Suppressor macrophage (primary cell): ENCODE data around the gene MACROH2A1.
A peak's percentile ranks its signal among the peaks of the same experiment; 100 is the strongest.

Source experiments
- DNase-seq, 4 experiments: peaks; one replicate each; pipeline ENCODE4 v3.0.0-alpha.2; 2020 to 2022

The MACROH2A1 gene

GRCh38 chr5:135435467-135436330, 36.7 kb upstream of the MACROH2A1 start:
- DNase-seq = no peak

- DNase-seq = no peak
These were observed 35.8 kb upstream of the MACROH2A1 start for GRCh38 chr5:135434591-135435466.

GRCh38 chr5:135433681-135434426, 34.8 kb upstream of the MACROH2A1 start:
- DNase-seq = peak; percentile 78 to 91 (median 86)

GRCh38 chr5:135432113-135432512, 33.1 kb upstream of the MACROH2A1 start:
- DNase-seq = no peak

GRCh38 chr5:135430135-135430437, 31.1 kb upstream of the MACROH2A1 start:
- DNase-seq = no peak

GRCh38 chr5:135429301-135430134, 30.5 kb upstream of the MACROH2A1 start:
- DNase-seq = peak in 3 of 4 experiments; percentile 70 to 81 (median 71)

GRCh38 chr5:135428586-135428985, 29.6 kb upstream of the MACROH2A1 start:
- peak in 1 of 4 experiments; percentile 44 for DNase-seq

GRCh38 chr5:135426102-135427082, 27.4 kb upstream of the MACROH2A1 start:
- DNase-seq = peak in 3 of 4 experiments; percentile 57 to 79 (median 64)

GRCh38 chr5:135425641-135426040, 26.6 kb upstream of the MACROH2A1 start:
- DNase-seq = peak in 3 of 4 experiments; percentile 53 to 77 (median 60)

- no peak for DNase-seq
These were observed 24.8 kb upstream of the MACROH2A1 start for GRCh38 chr5:135423846-135424168.

- peak; percentile 54 to 87 (median 77) for DNase-seq
These were observed 24.3 kb upstream of the MACROH2A1 start for GRCh38 chr5:135423146-135423845.

- DNase-seq = no peak
These were observed 23.4 kb upstream of the MACROH2A1 start for GRCh38 chr5:135422419-135422818.

GRCh38 chr5:135417083-135417482, 18.1 kb upstream of the MACROH2A1 start:
- DNase-seq = no peak

- no peak for DNase-seq
These were observed 6.1 kb upstream of the MACROH2A1 start for GRCh38 chr5:135405082-135405481.

GRCh38 chr5:135402031-135402430, 3.0 kb upstream of the MACROH2A1 start:
- DNase-seq = peak in 1 of 4 experiments; percentile 31

GRCh38 chr5:135400866-135401265, 1.8 kb upstream of the MACROH2A1 start:
- DNase-seq = no peak

GRCh38 chr5:135399794-135400542, 937 bp upstream of the MACROH2A1 start:
- DNase-seq = peak in 1 of 4 experiments; percentile 46

GRCh38 chr5:135398160-135398854, 724 bp downstream of the MACROH2A1 start:
- peak; percentile 39 to 64 (median 54) for DNase-seq

GRCh38 chr5:135397084-135397483, 1.9 kb downstream of the MACROH2A1 start:
- DNase-seq = peak; percentile 41 to 62 (median 53)
